ENCODE measurements around the gene LHFPL3.
A peak's percentile ranks its signal among the peaks of the same experiment; 100 is the strongest.
"Not testable (repeated sequence)": the region's sequence is repeated elsewhere in the genome, so short reads cannot be mapped to it uniquely, and the experiment has no call there.

Gene LHFPL3

GRCh38 chr7:104898434-104898833, 570.0 kb downstream of the LHFPL3 start:
- no peak for DNase-seq (ENCODE audit: low read depth)

DNA sequence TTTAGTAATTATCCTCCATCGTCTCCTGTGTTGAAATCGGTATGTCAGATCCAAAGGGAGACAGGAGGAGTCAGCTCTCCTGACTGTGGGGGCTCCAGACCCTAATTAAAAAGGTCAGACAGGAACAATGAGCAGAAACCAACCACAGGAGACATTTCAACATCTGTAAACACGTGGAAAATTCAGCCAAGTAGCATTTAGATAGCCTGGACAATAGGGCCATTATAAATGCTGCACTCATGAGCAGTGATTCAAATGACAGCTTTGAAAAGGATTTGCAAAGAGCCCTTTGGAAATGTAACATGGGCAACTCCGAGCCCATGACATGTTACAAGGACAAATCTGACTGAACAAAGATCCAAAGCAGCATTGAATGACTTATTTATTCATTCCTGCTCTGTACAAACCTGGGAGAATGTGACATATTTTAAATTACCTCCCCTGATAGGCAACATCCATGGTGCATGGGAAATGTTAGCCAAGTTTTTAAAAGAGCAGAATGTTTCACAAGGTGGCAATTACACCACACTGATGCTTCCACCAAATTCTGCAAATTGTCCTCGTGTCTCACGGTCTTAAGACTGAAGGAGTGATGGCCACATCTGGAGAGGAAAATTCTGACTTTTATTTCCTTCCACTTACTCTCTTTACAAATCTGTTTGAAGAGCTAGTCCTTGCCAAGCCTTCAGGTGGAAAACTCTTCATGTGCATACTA, 572.3 kb downstream of the LHFPL3 start:
- DNase-seq (ENCODE audit: low read depth) = no peak

- DNase-seq (ENCODE audit: low read depth) = no peak
Observed at GRCh38 chr7:104901240-104901619, 572.8 kb downstream of the LHFPL3 start.

DNA sequence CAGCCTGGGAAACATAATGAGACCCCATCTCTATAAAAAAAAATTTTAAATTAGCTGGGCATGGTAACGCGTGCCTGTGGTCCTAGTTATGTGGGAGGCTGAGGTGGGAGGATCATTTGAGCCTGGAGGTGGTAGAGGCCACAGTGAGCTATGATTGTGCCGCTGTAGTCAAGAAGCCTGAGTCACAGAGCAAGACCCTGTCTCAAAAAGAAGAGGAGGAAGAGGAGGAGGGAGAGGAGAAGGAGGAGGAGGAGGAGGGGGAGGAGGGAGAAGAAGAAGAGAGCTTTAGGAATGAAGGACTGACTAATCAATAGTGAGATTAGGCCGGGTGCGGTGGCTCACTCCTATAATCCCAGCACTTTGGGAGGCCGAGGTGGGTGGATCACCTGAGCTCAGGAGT, 573.8 kb downstream of the LHFPL3 start:
- DNase-seq (ENCODE audit: low read depth) = no peak

- DNase-seq (ENCODE audit: low read depth) = no peak
Observed at GRCh38 chr7:104903044-104903443, 574.6 kb downstream of the LHFPL3 start.

DNA sequence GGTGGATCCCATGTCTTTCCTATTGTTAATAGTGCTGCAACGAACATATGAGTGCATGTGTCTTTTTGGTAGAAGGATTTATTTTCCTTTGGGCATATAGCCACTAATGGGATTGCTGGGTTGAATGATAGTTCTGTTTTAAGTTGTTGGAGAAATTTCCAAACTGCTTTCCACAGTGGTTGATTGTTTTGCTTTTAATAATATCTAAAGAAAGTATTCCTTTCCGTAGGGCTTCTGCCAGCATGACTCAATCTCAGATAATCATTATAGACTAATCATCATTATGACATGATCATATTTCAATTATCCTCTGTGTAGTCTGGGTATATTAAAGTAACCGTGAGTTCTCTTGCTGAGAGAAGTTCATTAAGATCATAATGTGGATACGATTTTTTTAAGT, 575.4 kb downstream of the LHFPL3 start:
- DNase-seq (ENCODE audit: low read depth) = no peak

- DNase-seq (ENCODE audit: low read depth) = no peak
Observed at GRCh38 chr7:104906032-104906431, 577.6 kb downstream of the LHFPL3 start.

GRCh38 chr7:104906556-104906955, 578.2 kb downstream of the LHFPL3 start:
- DNase-seq (ENCODE audit: low read depth) = no peak

GRCh38 chr7:104908636-104909035, 580.2 kb downstream of the LHFPL3 start:
- DNase-seq (ENCODE audit: low read depth) = no peak

GRCh38 chr7:104909096-104909495, 580.7 kb downstream of the LHFPL3 start:
- no peak for DNase-seq (ENCODE audit: low read depth)

GRCh38 chr7:104914421-104914820, 586.0 kb downstream of the LHFPL3 start:
- DNase-seq (ENCODE audit: low read depth) = no peak

DNA sequence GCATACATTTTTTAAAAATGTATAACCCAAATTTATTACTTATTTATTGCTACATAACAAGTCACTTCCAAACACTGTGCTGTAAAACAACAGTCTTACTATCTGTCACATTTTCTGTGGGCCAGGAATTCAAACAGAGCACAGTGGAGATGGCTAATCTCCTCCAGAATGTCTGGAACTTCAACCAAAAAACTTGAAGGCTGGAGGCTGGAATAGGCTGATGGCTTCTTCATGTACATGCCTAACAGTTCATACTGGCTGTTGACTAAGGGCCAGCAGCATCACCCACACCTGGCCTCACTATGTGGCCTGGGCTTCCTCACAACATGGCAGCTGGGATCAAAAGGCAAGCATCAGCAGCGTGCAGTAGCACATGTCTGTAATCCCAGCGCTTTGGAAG, 593.2 kb downstream of the LHFPL3 start:
- DNase-seq (ENCODE audit: low read depth) = no peak

- no peak for DNase-seq (ENCODE audit: low read depth)
Observed at GRCh38 chr7:104922182-104923009, 594.0 kb downstream of the LHFPL3 start.

- peak; percentile 85 for DNase-seq (ENCODE audit: low read depth)
Observed at GRCh38 chr7:104923010-104923421, 594.6 kb downstream of the LHFPL3 start.

DNA sequence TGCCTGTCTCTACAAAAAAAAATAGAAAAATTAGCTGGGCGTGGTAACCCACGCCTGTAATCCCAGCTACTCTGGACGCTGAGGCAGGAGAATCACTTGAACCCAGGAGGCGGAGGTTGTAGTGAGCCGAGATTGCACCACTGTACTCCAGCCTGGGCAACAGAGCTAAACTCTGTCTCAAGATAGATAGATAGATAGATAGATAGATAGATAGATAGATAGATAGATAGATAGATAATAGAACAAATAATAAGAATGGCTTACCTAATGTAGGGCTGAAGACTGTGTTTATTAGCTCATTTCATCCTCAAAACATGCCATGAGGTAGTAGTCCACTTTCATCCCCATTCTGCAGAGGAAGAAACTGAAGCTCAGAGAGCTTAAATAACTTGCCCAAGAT, 597.8 kb downstream of the LHFPL3 start:
- DNase-seq (ENCODE audit: low read depth) = not testable (repeated sequence)

GRCh38 chr7:104926601-104927041, 598.2 kb downstream of the LHFPL3 start:
- no peak for DNase-seq (ENCODE audit: low read depth)

- DNase-seq (ENCODE audit: low read depth) = no peak
Observed at GRCh38 chr7:104927055-104927454, 598.7 kb downstream of the LHFPL3 start.

DNA sequence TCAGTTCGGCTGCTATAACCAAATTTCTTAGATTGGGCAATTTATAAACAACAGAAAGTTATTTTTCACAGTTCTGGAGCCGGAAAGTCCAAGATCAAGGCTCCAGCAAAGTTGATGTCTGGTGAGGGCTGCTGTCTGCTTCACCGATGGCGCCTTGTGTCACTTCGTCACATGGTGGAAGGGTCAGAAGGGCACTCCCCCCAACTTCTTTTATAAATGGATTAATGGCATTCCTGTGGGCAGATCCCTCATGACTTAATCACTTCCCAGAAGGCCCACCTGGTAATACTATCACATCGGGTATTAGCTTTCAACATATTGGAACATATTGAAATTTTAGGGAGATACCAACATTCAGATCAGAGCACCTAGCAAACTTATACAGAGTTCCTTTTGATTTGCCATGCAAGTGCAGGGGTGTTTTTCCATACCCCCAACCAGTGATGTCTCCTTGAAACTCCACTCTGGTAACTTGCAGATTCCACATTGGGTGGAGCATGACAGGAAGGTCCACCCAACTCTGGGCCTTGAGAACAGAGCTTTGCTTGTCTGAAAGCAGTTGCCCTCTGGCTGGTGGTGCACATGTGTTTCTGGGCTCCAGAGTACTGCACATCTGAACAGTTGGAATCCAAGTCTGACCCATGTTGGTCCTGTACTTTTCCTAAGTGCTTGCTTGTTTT, 600.5 kb downstream of the LHFPL3 start:
- no peak for DNase-seq (ENCODE audit: low read depth)

DNA sequence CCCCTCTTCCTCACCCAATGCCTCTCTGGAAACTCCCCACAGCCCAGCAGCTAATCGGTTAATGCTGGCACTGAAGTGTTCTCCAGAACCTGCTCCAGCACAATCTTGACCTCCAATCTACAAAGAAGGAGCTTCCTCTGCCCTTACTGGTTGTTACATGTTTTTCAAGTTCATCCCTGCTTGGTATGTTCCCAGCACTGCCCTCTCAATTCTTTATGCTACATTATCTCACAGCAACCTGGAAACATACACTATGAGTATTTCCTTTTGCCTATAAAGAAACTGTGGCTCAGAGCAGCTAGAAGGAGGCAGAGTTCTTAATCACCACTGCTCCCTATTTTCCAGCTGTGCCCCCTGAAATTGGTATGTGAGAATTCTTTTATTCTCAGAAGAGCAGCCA, 601.5 kb downstream of the LHFPL3 start:
- no peak for DNase-seq (ENCODE audit: low read depth)

DNA sequence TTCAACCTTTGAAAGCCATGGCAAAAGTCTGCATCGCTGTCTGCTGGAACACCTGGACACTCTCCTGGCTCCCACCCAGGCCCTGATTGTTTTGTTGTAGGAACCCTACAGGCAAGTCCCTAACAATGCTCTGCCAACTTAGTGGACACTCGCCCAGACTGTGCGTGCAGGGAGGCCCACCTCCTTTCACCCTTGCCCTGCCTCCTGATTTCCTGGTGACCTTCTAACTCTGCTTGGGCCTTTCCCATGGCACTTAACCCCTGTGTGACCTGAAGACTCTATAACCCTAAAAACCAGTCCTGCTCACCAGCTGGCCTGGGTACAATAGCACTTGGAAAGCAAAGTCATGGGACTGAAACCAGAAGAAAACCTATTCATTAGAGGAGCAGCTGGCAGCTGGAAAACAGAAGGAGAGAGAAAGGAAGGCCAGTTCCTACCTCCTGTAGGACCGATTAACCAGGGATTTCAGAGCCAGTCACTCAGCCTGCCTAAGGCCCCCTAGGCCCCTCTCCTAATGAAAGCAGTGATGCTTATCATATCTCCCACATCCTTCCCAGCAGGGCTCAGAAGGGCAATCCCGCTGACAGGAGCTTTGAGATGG, 602.9 kb downstream of the LHFPL3 start:
- no peak for DNase-seq (ENCODE audit: low read depth)

DNA sequence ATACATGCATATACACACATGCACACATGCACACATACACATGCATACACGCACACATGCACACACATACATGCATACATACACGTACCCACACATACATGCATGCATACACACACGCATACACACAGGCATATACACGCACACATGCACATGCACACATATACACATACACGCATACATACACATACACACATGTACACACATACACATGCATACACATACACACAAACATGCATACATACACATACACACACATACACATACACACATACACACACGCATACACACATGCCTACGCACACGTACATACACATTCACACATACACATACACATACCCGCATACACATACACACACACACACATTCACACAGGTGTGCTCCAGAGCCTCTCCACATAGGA, 604.6 kb downstream of the LHFPL3 start:
- DNase-seq (ENCODE audit: low read depth) = no peak

- no peak for DNase-seq (ENCODE audit: low read depth)
Observed at GRCh38 chr7:104933521-104933988, 605.2 kb downstream of the LHFPL3 start.
